Measurements from ENCODE around the gene PRKAG3.

Gene PRKAG3

GRCh38 chr2:218859988-218860831 lies 28.6 kb upstream of the PRKAG3 start:
- Histone ChIP-seq H3K9ac (ENCODE audit: low read length) (peak overlapping the region; percentile 34), H3K36me3 (ENCODE audit: control insufficient read depth, insufficient read depth, low read length) (no peaks in the 10 kb centered on the region), H2BK120ac (ENCODE audit: low read depth, low read length) (no peak overlapping the region), H3K4ac (ENCODE audit: low read depth, low read length) (no peak overlapping the region), H4K8ac (ENCODE audit: low read depth, low read length) (no peak overlapping the region), H3K79me2 (ENCODE audit: control insufficient read depth, insufficient read depth, low read length) (no peaks in the 10 kb centered on the region), H3K79me1 (ENCODE audit: low read length) (no peaks in the 10 kb centered on the region), H2AK5ac (ENCODE audit: low read length) (no peak overlapping the region), H4K5ac (ENCODE audit: low read length) (no peak overlapping the region), H2BK5ac (ENCODE audit: low read length) (no peak overlapping the region), H3K27ac (ENCODE audit: low read depth, low read length) (no peak overlapping the region), H3K23ac (ENCODE audit: low read length) (no peak overlapping the region), H3K4me3 (ENCODE audit: low read length) (no peak overlapping the region), H3K4me2 (ENCODE audit: low read length) (peak overlapping the region; percentile 44), H3K27me3 (ENCODE audit: insufficient read depth, low read length, poor library complexity) (peaks cover 36% of the 10 kb centered on the region), H3K4me1 (ENCODE audit: control insufficient read depth, low read depth, low read length) (peaks cover 14% of the 10 kb centered on the region), H2BK15ac (replicated peaks; ENCODE audit: low read depth) (no peak overlapping the region), H3K18ac (ENCODE audit: low read length) (no peak overlapping the region), H3K56ac (ENCODE audit: low read length) (peak overlapping the region; percentile 77)
- WGBS (ENCODE audit: extremely low coverage, insufficient coverage, low lambda C conversion rate) = no CpG with 5 or more reads among the region's 47 CpGs
- no peak for DNase-seq

GRCh38 chr2:218859556-218859987 lies 28.0 kb upstream of the PRKAG3 start, which contains the start of gene WNT6:
WNT6 (plus strand) TSS chr2:218859805; CDS start chr2:218860038, 233 bp downstream.
- H3K4ac ChIP-seq (ENCODE audit: low read depth, low read length) = no peak within 1 kb of the TSS
- H3K79me2 ChIP-seq (ENCODE audit: control insufficient read depth, insufficient read depth, low read length) = no peaks in the 10 kb centered on the region
- peaks cover 40% of the 10 kb centered on the region for H3K27me3 ChIP-seq (ENCODE audit: insufficient read depth, low read length, poor library complexity)
- peak within 1 kb of the TSS; percentile 77 for H3K56ac ChIP-seq (ENCODE audit: low read length)
- H3K36me3 ChIP-seq (ENCODE audit: control insufficient read depth, insufficient read depth, low read length) = no peaks in the 10 kb centered on the region
- H2AK5ac ChIP-seq (ENCODE audit: low read length) = no peak within 1 kb of the TSS
- no peak within 1 kb of the TSS for H4K5ac ChIP-seq (ENCODE audit: low read length)
- H3K4me2 ChIP-seq (ENCODE audit: low read length) = peak within 1 kb of the TSS; percentile 44
- DNase-seq = no peak
- H3K4me3 ChIP-seq (ENCODE audit: low read length) = no peak within 1 kb of the TSS
- no peak within 1 kb of the TSS for H2BK15ac ChIP-seq (replicated peaks; ENCODE audit: low read depth)
- H3K9ac ChIP-seq (ENCODE audit: low read length) = peak within 1 kb of the TSS; percentile 34
- no peak within 1 kb of the TSS for H3K18ac ChIP-seq (ENCODE audit: low read length)
- no peak within 1 kb of the TSS for H2BK120ac ChIP-seq (ENCODE audit: low read depth, low read length)
- no peak within 1 kb of the TSS for H2BK5ac ChIP-seq (ENCODE audit: low read length)
- peaks cover 14% of the 10 kb centered on the region for H3K4me1 ChIP-seq (ENCODE audit: control insufficient read depth, low read depth, low read length)
- no peak within 1 kb of the TSS for H4K8ac ChIP-seq (ENCODE audit: low read depth, low read length)
- no peak within 1 kb of the TSS for H3K27ac ChIP-seq (ENCODE audit: low read depth, low read length)
- no peak within 1 kb of the TSS for H3K23ac ChIP-seq (ENCODE audit: low read length)
- no CpG with 5 or more reads among the region's 64 CpGs for whole genome bisulfite sequencing (ENCODE audit: extremely low coverage, insufficient coverage, low lambda C conversion rate)
- H3K79me1 ChIP-seq (ENCODE audit: low read length) = no peaks in the 10 kb centered on the region

- no peak overlapping the region for H4K8ac ChIP-seq (ENCODE audit: low read depth, low read length)
- no peak overlapping the region for H3K4ac ChIP-seq (ENCODE audit: low read depth, low read length)
- H3K27me3 ChIP-seq (ENCODE audit: insufficient read depth, low read length, poor library complexity) = peaks cover 41% of the 10 kb centered on the region
- no peak overlapping the region for H3K9ac ChIP-seq (ENCODE audit: low read length)
- H2BK5ac ChIP-seq (ENCODE audit: low read length) = no peak overlapping the region
- peak overlapping the region; percentile 10 for H3K56ac ChIP-seq (ENCODE audit: low read length)
- H2AK5ac ChIP-seq (ENCODE audit: low read length) = no peak overlapping the region
- H4K5ac ChIP-seq (ENCODE audit: low read length) = no peak overlapping the region
- H3K79me1 ChIP-seq (ENCODE audit: low read length) = no peaks in the 10 kb centered on the region
- no peak overlapping the region for H3K18ac ChIP-seq (ENCODE audit: low read length)
- no peak overlapping the region for H3K4me3 ChIP-seq (ENCODE audit: low read length)
- no CpG with 5 or more reads among the region's 51 CpGs for WGBS (ENCODE audit: extremely low coverage, insufficient coverage, low lambda C conversion rate)
- H3K23ac ChIP-seq (ENCODE audit: low read length) = no peak overlapping the region
- peaks cover 14% of the 10 kb centered on the region for H3K4me1 ChIP-seq (ENCODE audit: control insufficient read depth, low read depth, low read length)
- H3K27ac ChIP-seq (ENCODE audit: low read depth, low read length) = no peak overlapping the region
- H2BK120ac ChIP-seq (ENCODE audit: low read depth, low read length) = no peak overlapping the region
- H3K79me2 ChIP-seq (ENCODE audit: control insufficient read depth, insufficient read depth, low read length) = no peaks in the 10 kb centered on the region
- H3K4me2 ChIP-seq (ENCODE audit: low read length) = peak overlapping the region; percentile 26
- DNase-seq = no peak
- H2BK15ac ChIP-seq (replicated peaks; ENCODE audit: low read depth) = no peak overlapping the region
- H3K36me3 ChIP-seq (ENCODE audit: control insufficient read depth, insufficient read depth, low read length) = no peaks in the 10 kb centered on the region
These were observed 27.3 kb upstream of the PRKAG3 start for GRCh38 chr2:218858671-218859555.

- WGBS (ENCODE audit: extremely low coverage, insufficient coverage, low lambda C conversion rate) = no CpG with 5 or more reads among the region's 1 CpG
- DNase-seq = no peak
- H2BK120ac ChIP-seq (ENCODE audit: low read depth, low read length) = no peak overlapping the region
These were observed 26.5 kb upstream of the PRKAG3 start for GRCh38 chr2:218858138-218858445.

GRCh38 chr2:218857371-218858137 lies 26.0 kb upstream of the PRKAG3 start:
- H3K4me3 ChIP-seq (ENCODE audit: low read length) = no peak overlapping the region
- no peak overlapping the region for H2BK15ac ChIP-seq (replicated peaks; ENCODE audit: low read depth)
- H3K4ac ChIP-seq (ENCODE audit: low read depth, low read length) = no peak overlapping the region
- no peak overlapping the region for H3K56ac ChIP-seq (ENCODE audit: low read length)
- H3K18ac ChIP-seq (ENCODE audit: low read length) = no peak overlapping the region
- no peak overlapping the region for H2BK5ac ChIP-seq (ENCODE audit: low read length)
- no peaks in the 10 kb centered on the region for H3K79me2 ChIP-seq (ENCODE audit: control insufficient read depth, insufficient read depth, low read length)
- H3K4me2 ChIP-seq (ENCODE audit: low read length) = no peak overlapping the region
- H3K27ac ChIP-seq (ENCODE audit: low read depth, low read length) = no peak overlapping the region
- H3K23ac ChIP-seq (ENCODE audit: low read length) = no peak overlapping the region
- no peak overlapping the region for H2AK5ac ChIP-seq (ENCODE audit: low read length)
- peaks cover 41% of the 10 kb centered on the region for H3K27me3 ChIP-seq (ENCODE audit: insufficient read depth, low read length, poor library complexity)
- H2BK120ac ChIP-seq (ENCODE audit: low read depth, low read length) = no peak overlapping the region
- no peaks in the 10 kb centered on the region for H3K36me3 ChIP-seq (ENCODE audit: control insufficient read depth, insufficient read depth, low read length)
- H4K8ac ChIP-seq (ENCODE audit: low read depth, low read length) = no peak overlapping the region
- no peak overlapping the region for H3K9ac ChIP-seq (ENCODE audit: low read length)
- WGBS (ENCODE audit: extremely low coverage, insufficient coverage, low lambda C conversion rate) = no CpG with 5 or more reads among the region's 10 CpGs
- H3K79me1 ChIP-seq (ENCODE audit: low read length) = no peaks in the 10 kb centered on the region
- DNase-seq = no peak
- no peak overlapping the region for H4K5ac ChIP-seq (ENCODE audit: low read length)
- H3K4me1 ChIP-seq (ENCODE audit: control insufficient read depth, low read depth, low read length) = peaks cover 17% of the 10 kb centered on the region

More at GRCh38 chr2:218858138-218858445, 26.5 kb upstream of the PRKAG3 start:
- Histone ChIP-seq H3K4me1 (ENCODE audit: control insufficient read depth, low read depth, low read length) (peaks cover 16% of the 10 kb centered on the region), H4K5ac (ENCODE audit: low read length) (no peak overlapping the region), H3K56ac (ENCODE audit: low read length) (no peak overlapping the region), H3K36me3 (ENCODE audit: control insufficient read depth, insufficient read depth, low read length) (no peaks in the 10 kb centered on the region), H3K27ac (ENCODE audit: low read depth, low read length) (no peak overlapping the region), H2BK15ac (replicated peaks; ENCODE audit: low read depth) (no peak overlapping the region), H3K4me3 (ENCODE audit: low read length) (no peak overlapping the region), H3K4me2 (ENCODE audit: low read length) (no peak overlapping the region), H4K8ac (ENCODE audit: low read depth, low read length) (no peak overlapping the region), H3K9ac (ENCODE audit: low read length) (no peak overlapping the region), H3K4ac (ENCODE audit: low read depth, low read length) (no peak overlapping the region), H3K79me2 (ENCODE audit: control insufficient read depth, insufficient read depth, low read length) (no peaks in the 10 kb centered on the region), H2AK5ac (ENCODE audit: low read length) (no peak overlapping the region), H3K23ac (ENCODE audit: low read length) (no peak overlapping the region), H3K79me1 (ENCODE audit: low read length) (no peaks in the 10 kb centered on the region), H3K27me3 (ENCODE audit: insufficient read depth, low read length, poor library complexity) (peaks cover 43% of the 10 kb centered on the region), H2BK5ac (ENCODE audit: low read length) (no peak overlapping the region), H3K18ac (ENCODE audit: low read length) (no peak overlapping the region)

Measured in mesendoderm (in vitro differentiated cells).